HTR-8/SVneo (cell line): ENCODE results near the gene COL1A1.

ENCODE experiments used
- DNase-seq: peaks from one replicate; pipeline ENCODE4 v3.0.0; 2011; ENCODE audit warnings: low spot score, mixed read lengths; ENCODE audit not compliant: insufficient read length
- FAIRE-seq: peaks from 2 replicates; lab custom pipeline; 2011; peaks lifted over from hg19 to GRCh38; lab: Jason Lieb, UNC

COL1A1 gene

DNA sequence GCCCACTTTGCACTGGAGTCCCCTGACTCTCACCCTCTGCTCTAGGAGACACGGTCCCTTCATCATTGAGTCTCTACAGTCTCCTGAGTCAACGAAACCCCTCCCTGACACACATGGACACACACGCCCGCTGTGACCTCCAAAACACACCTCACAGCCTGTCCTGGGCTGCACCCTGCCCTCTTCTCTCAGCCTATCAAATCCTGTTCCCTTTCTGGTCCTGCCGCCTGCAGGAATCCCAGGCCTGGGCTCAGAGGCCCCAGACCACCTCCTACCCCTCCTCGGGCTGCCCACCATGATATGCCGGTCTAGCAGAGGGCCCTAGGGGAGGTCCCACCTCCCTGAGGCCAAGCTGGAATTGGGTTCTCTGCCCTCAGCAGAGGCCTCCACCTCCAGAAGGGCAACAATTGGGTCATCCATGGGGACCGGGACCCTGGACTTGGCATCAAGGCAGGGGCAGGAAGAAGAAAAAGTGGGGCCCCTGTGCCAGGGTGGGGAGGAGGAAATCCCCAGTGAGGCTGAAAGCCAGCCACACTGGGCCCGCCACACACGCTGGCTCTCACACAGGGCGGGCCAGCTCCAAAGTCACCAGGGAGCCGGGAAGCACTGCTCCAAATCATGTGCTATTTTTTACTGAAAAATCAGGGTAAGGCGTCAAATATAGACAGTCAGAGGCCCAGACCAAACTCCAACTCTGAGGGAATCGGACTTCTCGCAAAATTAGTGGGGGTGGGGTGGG, 54.3 kb downstream of the COL1A1 start:
- DNase-seq: no peak
- no peak for FAIRE-seq

DNA sequence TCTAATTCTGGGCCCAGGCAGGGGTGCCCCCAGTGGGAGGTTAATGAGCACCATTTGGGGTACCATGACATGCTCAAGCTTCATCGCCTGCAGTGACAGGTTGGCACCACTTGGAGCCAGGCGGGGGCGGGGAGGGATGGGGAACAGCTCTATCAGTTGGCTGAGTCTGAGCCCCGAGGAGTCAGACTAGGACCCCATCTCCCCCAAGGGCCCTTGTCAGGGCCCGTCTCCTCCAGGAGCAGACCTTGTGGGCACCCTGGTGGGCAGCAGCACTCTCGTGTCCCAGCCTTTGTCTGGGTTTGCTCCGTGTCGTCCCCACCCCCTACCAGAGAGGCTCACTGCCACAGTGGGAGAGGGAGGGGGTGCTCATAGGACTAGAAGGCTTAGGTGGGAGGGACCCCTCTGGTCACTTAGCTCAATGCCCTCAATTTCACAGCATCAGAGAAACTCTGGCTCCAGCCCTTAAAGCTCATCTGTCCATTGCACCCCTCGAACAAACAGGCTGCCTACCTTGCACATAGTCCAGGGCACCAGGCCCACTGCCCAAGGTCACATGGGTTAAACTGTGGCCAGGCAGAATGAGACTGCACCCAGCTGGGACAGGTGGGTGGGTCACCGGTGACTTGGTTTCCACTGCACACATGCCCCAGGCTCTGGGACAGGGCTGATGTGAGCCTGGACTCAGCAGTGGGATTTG, 55.1 kb downstream of the COL1A1 start:
- no peak for DNase-seq
- FAIRE-seq: peak; percentile 51

DNA sequence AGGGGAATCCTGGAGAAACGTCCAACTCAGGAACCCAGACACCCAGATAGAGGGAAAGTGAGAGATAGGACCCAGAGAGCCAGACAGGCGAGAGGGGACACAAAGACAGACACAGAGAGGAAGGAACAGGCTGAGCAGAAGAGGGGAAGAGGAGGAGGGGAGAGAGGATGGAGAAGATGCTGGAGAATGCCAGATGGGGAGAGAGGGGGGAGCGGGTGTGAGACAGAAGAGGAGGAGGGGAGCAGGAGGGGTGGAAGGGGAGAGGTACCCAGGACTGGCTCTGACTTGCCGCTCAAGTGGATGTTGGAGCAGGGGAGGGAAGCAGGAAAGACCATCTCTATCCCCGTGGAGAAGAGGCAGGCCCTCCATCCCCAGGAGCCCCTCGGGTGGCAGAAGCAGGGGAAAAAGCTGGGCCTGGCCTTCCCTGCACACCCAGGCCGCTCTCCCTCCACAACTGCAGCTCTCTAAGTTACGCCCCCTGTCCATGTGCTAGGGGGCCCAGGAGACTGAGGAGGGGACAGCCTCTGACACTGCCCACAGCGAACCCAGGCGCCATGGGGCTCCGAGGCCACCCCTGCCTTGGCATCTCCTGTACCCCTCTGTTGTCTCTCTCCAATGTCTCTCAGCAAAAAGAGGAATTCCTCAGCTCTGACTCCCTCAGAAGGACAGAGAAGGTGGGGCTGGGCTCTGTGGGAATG, 55.8 kb downstream of the COL1A1 start:
- no peak for DNase-seq
- peak; percentile 4 for FAIRE-seq

DNA sequence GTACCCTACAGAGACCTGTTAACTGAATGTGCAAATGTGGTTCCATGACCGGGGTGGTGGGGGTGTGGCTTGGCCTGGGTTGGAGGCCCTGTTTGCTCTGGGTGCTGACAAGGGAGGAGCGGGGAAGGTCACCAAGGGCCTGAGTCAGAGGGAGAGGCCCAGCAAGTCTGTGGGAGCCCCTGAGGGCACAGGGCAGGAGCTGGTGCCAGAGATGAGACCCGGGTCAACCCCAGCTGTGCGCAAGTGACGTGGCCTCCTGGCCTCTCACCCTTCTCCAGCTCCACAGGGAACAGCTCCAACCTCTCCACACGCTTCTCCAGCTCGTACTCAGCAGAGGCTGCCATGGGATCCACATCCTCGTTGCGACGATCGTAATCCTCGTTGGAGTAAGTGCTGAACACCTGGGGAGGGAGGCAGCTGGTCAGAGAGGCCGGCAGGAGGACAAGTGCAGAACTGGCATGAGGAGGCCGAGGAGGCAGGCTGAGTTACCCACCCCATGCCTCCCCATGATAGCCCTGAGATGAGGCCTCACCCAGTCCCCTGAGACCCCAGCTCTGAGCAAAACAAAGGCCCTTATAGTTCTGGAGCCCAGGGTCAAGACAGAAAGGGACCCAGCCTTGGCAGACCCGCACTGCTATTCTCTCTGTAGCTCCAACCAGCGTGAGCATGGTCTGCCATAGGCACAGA, 56.4 kb downstream of the COL1A1 start:
- DNase-seq: no peak
- FAIRE-seq: no peak

DNA sequence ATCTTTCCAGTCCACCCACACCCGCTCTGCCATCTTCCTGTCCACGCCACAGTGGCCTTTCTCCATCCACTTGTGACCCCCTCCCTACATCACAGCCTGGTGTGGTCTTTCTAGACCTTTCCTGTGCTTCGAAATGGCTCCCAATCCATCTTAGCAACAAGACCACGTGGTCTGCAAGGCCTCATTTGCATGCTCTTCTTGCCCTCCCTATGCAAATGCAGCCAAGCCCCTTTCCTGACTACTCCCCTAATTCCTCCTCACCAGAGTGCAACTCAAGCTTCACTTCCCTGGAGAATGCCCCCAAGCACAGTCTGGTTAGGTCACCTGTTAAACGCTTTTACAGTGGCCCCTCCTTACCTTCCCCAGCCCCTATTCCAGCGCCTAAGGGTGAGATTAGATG, 57.1 kb downstream of the COL1A1 start:
- FAIRE-seq (no peak), DNase-seq (no peak)

DNA sequence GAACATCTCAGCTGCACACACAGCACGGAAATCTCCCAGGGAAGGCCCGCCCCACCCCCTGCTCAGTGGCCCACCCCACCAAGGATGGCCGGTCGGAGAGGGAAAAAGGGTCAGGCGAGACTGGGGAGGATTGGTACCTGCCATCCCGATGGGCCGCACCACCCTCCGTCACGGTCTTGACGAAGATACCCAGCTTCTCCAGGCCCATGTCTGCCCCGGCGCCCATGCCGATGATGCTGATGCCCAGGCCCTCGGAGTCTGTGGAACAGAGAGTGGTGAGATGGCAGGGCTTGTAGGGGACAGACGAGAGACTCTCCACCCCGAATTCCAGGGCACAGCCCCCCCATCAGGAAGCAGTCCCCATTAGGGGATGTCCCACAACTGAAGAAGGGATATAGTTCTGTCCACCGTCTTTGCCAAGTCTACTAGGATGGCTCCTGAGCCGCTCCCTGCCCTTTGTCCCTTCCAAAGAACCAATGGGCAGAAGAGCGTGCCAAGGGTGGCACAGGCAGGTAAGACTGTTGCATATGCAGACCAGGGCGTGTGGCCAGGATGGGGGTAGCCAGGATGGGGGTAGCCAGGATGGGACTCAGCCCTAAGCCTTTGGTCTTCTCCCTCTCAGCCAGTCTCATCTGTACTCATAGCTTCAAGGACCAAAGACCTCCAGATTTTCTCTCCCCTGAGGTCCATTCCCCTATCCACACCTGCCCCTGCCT, 57.8 kb downstream of the COL1A1 start:
- FAIRE-seq (no peak), DNase-seq (no peak)

DNA sequence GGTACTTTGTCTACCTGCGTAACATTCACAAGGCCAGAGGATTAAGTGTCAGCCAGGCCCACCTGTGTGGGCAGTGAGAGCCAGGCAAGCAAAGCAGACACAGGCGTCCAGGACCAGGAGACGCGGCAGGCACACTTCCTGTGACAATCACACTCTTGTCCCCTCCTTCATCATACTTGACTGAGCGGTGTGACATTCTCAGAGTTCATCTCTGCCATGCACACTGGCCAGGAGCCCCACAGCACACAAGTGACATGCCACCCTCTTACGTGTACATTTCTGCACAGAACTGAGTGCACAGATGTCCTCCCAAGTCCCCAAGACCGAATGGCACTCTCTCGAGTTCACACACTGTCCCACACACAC, 59.7 kb downstream of the COL1A1 start:
- no peak for DNase-seq
- FAIRE-seq: no peak

DNA sequence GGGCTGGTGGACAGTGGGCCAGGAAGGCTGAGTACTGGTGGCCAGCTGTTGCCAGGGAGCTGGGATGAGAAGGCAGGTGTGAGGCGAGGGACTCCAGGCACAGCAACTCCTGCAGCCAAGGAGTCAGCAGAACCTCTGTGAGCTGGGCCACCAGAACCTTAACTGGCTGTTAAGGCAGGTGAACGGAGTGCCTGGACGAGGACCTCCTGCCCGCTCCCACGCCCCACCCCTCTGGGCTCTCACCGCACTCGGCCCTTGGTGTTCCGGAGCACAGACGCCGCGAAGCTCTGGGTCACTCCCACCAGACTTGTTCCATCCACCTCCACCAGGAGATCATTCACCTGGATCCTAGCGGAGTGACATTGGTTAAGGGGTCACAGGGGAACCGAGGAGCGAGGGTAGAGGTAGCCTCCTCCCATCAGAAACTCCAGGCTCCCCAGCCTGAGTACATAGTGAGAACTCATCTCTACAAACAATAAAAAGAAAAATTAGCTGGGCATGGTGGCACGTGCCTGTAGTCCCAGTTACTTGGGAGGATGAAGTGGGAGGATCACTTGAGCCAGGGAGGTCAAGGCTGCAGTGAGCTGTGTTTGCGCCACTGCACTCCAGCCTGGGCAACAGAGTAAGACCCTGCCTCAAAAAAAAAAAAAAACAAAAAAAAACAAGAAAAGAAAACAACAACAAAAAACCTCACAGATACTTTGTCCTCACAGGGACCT, 60.2 kb downstream of the COL1A1 start:
- FAIRE-seq (no peak), DNase-seq (no peak)

DNA sequence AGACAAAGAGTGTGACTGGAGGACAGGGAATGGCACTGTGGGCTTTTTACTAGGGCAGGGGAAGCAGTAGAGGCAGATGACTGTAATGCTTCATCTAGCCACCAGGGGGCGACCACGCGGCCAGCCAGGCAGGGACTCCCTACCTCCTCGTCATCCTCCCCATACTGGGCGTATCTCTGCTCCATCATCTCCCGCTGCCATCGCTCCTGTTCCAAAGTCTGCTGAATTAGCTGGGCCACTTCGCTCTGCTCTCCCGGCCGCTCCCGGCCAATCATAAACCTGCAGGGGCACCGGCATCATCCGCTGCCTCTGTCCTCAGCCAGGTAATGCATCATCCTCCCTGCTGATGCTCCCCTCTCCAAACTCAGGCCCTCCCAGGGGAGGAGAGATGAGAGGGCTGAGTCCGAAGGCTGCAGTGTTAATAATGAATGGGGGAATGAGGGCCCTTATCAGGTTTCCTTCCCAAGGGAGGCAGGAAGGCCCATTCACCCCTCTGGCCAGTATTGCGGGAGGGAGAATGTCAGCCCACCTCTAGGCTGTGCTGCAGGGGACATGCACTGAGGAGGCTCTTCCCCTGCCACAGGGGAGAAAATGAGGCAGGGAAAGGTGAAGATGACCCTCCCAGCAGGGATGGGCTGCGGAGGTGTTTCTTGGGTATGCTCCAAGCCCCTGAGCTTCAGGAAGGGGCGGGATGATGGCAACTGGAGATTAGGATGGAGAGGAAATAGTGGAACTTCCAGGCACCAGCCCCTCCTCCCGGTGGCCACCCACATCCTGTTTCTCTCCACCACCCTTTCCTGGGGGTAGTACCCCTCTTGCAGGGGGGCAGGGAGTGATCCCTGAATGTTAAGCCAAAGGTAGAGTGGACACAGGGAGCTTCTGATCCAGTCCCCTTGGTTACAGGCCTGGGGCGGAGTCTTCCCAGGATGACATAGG, 61.2 kb downstream of the COL1A1 start:
- FAIRE-seq (peak; percentile 97), DNase-seq (peak; percentile 88)

DNA sequence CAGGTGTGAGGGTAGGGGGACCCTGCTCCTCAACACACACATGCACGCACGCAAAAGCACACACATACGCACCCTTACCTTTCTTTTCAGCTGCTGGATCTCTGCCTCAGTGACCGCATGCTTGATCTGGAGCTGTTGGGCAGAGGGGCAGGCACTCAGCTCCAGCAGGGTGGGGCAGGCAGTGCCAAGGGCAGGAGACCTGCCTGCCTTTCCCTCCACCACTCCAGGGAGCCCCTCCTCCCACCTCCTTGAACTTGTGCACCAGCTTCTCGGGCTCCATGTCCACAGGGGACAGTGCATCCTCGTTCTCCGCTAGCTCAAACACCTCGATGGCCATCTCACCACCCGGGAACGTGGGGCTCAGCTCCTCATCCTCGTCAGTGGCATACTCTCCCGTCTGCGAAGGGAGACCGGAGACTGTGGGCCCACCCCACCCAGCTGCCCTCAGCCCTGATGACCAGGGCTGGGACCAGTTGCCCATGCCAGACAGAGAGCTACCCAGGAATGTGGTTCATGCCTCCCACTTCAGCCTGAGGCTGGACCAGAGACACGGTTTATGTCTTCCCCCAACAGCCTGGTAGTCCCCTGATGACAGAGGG, 62.1 kb downstream of the COL1A1 start:
- FAIRE-seq (no peak), DNase-seq (no peak)

DNA sequence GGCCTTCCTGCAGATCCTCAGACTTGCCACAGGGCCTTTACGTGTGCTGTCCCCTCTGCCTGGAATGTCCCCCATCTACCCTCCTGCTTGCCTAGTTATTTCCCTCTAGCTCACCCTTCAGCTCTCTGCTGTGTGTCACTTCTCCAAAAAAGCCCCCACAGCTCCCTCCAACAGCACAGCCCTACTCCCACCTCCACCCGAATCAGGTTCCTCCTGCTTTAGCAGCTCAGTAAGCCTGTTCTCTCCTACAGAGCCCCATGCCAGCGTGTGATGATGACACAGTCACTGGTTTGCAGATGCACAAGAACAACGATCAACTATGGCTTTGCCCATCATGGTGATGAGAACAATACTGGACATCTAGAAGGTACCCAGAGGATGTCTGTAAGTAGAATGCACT, 64.4 kb downstream of the COL1A1 start:
- DNase-seq (no peak), FAIRE-seq (peak; percentile 64)

DNA sequence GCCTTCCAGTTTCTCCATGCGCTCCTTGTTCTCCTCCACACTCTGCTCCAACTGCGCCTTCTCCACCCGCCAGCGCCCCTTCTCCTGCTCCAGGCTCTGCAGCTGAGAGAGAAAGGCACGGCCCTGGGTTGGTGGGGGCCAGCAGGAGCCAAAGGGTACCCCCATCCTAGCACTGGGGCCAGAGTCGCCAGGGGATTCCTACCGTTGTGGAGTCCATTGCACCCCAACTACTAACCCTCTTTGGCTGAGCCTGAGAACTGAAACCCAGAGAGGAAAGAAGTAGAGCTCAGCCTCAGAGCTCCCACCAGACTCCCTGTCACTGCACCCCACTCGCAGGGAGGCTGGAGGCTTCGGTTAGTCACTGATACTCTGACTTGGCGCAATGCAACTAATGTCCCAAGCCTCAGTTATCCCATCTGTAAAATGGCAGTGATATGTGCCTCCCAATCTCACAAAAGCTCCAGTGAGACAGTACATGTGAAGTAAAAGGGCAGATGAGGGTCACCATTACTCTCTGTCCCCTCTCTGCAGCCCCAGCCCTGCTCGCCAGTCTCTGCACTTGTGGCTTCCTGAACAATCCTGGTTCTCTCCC, 65.2 kb downstream of the COL1A1 start:
- FAIRE-seq: no peak

DNA sequence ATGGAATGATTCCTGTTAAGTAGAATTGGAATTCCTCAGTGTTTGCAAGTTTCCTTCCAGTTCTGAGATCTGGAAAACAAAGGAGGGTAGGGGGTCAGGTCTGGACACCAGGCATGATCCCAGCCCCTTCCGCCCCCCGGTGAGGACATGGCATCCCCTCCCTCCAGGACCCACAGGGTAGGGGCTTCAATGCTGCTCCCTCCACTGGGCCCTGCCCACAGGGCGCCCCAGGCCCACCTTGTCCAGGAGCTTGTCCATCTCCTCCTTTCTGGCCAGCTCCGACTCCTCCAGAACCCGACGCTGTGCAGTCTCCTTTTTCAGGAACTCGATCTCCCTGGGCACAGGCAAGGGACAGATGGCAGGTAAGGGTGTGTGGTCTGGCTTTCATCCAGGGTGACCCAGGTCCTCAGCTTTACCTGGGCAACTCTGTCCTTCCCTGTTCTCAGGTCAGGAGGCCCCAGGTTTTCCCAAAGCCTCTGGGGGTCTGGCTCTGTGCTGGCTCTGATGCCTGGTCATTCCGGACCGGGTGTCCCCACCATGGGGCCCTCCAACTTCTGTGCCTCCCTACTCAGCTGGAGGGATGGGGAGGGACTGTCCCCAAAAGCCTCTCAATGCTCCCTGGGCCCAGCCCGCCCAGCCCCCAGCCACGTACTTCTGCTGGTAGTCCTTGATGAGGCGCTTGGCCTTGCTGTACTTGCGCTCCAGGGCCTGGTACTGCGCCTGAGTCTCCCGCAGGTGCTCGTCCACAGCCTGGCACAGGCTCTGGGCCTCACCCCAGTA, 65.9 kb downstream of the COL1A1 start:
- FAIRE-seq (no peak), DNase-seq (no peak)

More for the DNA sequence above, 65.2 kb downstream of the COL1A1 start:
- no peak for DNase-seq

DNA sequence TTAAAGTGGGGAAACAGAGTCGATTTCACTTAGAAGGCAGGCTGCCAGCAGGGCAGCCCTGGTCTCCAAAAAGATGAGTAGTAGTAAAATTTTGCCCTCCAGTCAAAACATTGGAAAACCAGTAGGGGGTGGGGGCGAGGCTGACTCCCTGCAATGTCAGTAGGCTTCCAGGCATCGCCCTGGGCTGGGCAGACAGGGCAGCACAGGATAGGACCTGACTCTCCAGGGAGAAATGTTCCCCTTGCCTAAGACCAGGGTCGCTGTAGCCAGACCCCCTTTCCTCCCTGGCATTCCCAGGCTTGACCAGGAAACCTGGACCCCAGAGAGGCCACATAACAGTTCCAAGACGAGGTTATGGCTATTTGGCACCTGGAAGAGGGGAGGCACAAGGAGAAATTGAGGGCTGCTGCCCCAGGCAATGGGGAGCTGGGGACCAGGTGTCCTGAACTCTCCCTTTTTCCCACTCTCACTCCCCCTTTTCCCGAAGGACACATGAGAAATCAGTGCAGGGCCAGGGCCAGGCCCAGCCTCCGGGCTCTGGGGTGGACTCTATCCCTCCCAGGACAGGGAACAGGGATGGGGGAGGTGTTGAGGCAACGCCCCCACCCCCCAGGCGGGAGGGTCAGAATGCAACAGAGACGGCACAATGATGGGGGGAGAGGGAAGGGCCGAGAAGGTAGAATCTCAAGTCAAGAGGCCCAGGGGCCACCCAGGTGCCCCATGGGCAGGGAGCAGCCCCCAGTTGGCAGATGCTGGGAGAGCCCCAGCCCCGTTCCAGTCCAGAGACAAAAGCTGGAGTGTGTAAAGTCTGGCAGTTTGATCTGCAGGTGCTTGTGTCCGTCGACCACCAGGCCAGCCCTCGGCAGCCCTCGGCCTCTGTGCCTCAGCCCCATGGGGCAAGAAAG, 67.0 kb downstream of the COL1A1 start:
- DNase-seq: no peak
- peak; percentile 93 for FAIRE-seq

DNA sequence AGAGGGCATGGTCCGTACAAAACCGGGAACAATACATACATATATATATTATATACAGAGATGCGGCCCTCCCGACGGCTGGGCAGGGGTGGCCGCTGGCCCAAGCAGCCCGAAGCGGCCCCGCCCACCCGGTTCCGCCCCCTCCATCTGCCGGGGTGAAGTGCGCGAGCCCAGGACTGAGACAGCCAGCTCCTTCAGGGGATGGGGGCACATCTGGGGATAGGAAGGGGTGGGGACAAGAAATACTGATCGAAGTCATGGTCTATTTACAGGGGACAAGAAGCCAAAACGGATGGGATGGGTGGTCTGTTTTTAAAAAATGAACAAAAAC, 67.7 kb downstream of the COL1A1 start:
- DNase-seq (no peak), FAIRE-seq (no peak)
